CD14-positive monocyte (primary cell): ENCODE data around the gene RHO. TPM values are rescaled to one million over a fixed set of nuclear protein-coding genes. Genes with fewer than 3 reads are reported as not detected.

Source experiments
- DNase-seq, 3 donors: peaks; one replicate each; pipeline ENCODE4 v3.0.0-alpha.2; 2011 to 2022
- H2AFZ ChIP-seq: 2 replicates; pipeline ENCODE4 v1.6.0; 2012; ENCODE audit warnings: mild to moderate bottlenecking, low read depth, low read length, inconsistent platforms; ENCODE audit not compliant: insufficient read depth, poor library complexity, severe bottlenecking
- H3K27ac ChIP-seq, 2 donors: 1 replicate in 1 of 2; 2 replicates in 1 of 2; pipeline ENCODE4 v1.5.1; 2012 to 2013; ENCODE audit warnings: low read length in 2 of 2, control low read depth in 1 of 2, inconsistent platforms in 1 of 2, low read depth in 1 of 2, mild to moderate bottlenecking in 1 of 2
- H3K27me3 ChIP-seq, 2 donors: one replicate each; pipeline versions ENCODE4 v1.6.0 to v1.6.1; 2011 to 2013; ENCODE audit warnings: low read length in 2 of 2; ENCODE audit not compliant: control insufficient read depth in 2 of 2, insufficient read depth in 2 of 2
- H3K36me3 ChIP-seq, 2 donors: replicated peaks in 1 of 2; 1 replicate in 1 of 2; 2 replicates in 1 of 2; pipeline versions ENCODE4 v1.5.1 to v1.6.1; 2012 to 2013; ENCODE audit warnings: low read length in 2 of 2, control low read depth in 1 of 2, inconsistent platforms in 1 of 2, mild to moderate bottlenecking in 1 of 2; ENCODE audit not compliant: insufficient read depth in 2 of 2, control insufficient read depth in 1 of 2
- H3K4me1 ChIP-seq, 2 donors: 1 replicate in 1 of 2; 2 replicates in 1 of 2; pipeline versions ENCODE4 v1.5.1 to v1.6.1; 2012 to 2013; ENCODE audit warnings: low read length in 2 of 2, control low read depth in 1 of 2, inconsistent platforms in 1 of 2, mild to moderate bottlenecking in 1 of 2, moderate library complexity in 1 of 2; ENCODE audit not compliant: insufficient read depth in 2 of 2, control insufficient read depth in 1 of 2
- H3K4me2 ChIP-seq: replicated peaks from 2 replicates; pipeline ENCODE3; 2012; ENCODE audit warnings: low read length, moderate library complexity, mild to moderate bottlenecking; ENCODE audit not compliant: poor library complexity, severe bottlenecking; ENCODE audit errors: extremely low read depth
- H3K4me3 ChIP-seq, 3 experiments: fragments of 200-600 bp in 1 of 3; sonication (generic) in 1 of 3; replicated peaks in 1 of 3; 1 replicate in 2 of 3; 2 replicates in 1 of 3; pipeline ENCODE4 v1.5.1; 2011 to 2013; ENCODE audit warnings: low read length in 3 of 3, mild to moderate bottlenecking in 3 of 3, control low read depth in 2 of 3, low read depth in 2 of 3, inconsistent platforms in 1 of 3, moderate library complexity in 1 of 3
- H3K79me2 ChIP-seq: 2 replicates; pipeline ENCODE4 v1.6.0; 2012; ENCODE audit warnings: mild to moderate bottlenecking, control low read depth, inconsistent platforms, low read length, moderate library complexity; ENCODE audit not compliant: insufficient read depth
- H3K9ac ChIP-seq: 2 replicates; pipeline ENCODE4 v1.6.0; 2017; ENCODE audit warnings: low read length, mild to moderate bottlenecking; ENCODE audit not compliant: insufficient read depth, poor library complexity, severe bottlenecking
- H3K9me3 ChIP-seq, 2 donors: replicated peaks in 1 of 2; 1 replicate in 1 of 2; 2 replicates in 1 of 2; pipeline versions ENCODE4 v1.5.1 to v1.6.1; 2012 to 2013; ENCODE audit warnings: low read length in 2 of 2, control low read depth in 1 of 2; ENCODE audit not compliant: control insufficient read depth in 1 of 2, insufficient read depth in 1 of 2
- H4K20me1 ChIP-seq: 2 replicates; pipeline ENCODE4 v1.6.0; 2012; ENCODE audit warnings: mild to moderate bottlenecking, low read length, control low read depth, moderate library complexity; ENCODE audit not compliant: insufficient read depth
- H3K27ac Mint-ChIP-seq, 7 donors: one replicate each; pipeline ENCODE4 v1.8.0; 2020; ENCODE audit warnings: mild to moderate bottlenecking in 7 of 7, mixed read lengths in 7 of 7, moderate library complexity in 6 of 7, inconsistent platforms in 2 of 7
- H3K27me3 Mint-ChIP-seq, 3 donors: one replicate each; pipeline ENCODE4 v1.8.0; 2021 to 2022; ENCODE audit warnings: low read depth in 3 of 3, mild to moderate bottlenecking in 3 of 3, mixed read lengths in 3 of 3, moderate library complexity in 3 of 3, inconsistent platforms in 1 of 3
- H3K36me3 Mint-ChIP-seq, 2 donors: one replicate each; pipeline ENCODE4 v1.8.0; 2020; ENCODE audit warnings: mixed read lengths in 2 of 2, inconsistent platforms in 1 of 2, mild to moderate bottlenecking in 1 of 2
- H3K4me1 Mint-ChIP-seq: one replicate; pipeline ENCODE4 v1.8.0; 2020; ENCODE audit warnings: mild to moderate bottlenecking, mixed read lengths
- H3K4me3 Mint-ChIP-seq, 2 donors: one replicate each; pipeline ENCODE4 v1.8.0; 2020; ENCODE audit warnings: mild to moderate bottlenecking in 2 of 2, mixed read lengths in 2 of 2, moderate library complexity in 1 of 2
- H3K9me3 Mint-ChIP-seq, 7 donors: one replicate each; pipeline ENCODE4 v1.8.0; 2020 to 2022; ENCODE audit warnings: mixed read lengths in 7 of 7, mild to moderate bottlenecking in 6 of 7, moderate library complexity in 6 of 7, inconsistent platforms in 2 of 7
- CTCF ChIP-seq: fragments of 200-600 bp; IDR thresholded peaks from one replicate; pipeline ENCODE4 v1.8.0; 2022; ENCODE audit warnings: antibody characterized with exemption, mild to moderate bottlenecking
- WGBS: methylation state at CpG from one replicate; pipeline ENCODE4 v1.1.5; 2013; ENCODE audit warnings: missing lambda C conversion rate; ENCODE audit not compliant: insufficient coverage; 5-methylcytosine and 5-hydroxymethylcytosine counted together
- intact Hi-C, 2 donors: fragments of 100-400 bp; cut with micrococcal nuclease; formaldehyde crosslinking; loops; one replicate each; pipeline versions ENCODE4 v1.15.0 to v1.15.1; 2023
- polyA plus RNA-seq, 3 donors: library from polyadenylated mRNA; depleted of rRNA in 1 of 3; unstranded in 2 of 3; stranded (reverse) in 1 of 3; fragments of 300-500 nt in 2 of 3; fragments of >200 nt in 1 of 3; fragmentation: Illumina TruSeq in 2 of 3; gene quantifications; 1 replicate in 2 of 3; 2 replicates in 1 of 3; pipeline ENCODE4 v1.2.3, GENCODE V29; 2012 to 2021

Gene RHO
- polyA plus RNA-seq, 3 donors = 0.03 TPM; not detected in 2

GRCh38 chr3:129556358-129556695 is 27.9 kb downstream of the RHO start:
- Mint-ChIP-seq H3K4me3 (no peak overlapping the region), H3K9me3 (no peaks in the 10 kb centered on the region), H3K36me3 (peaks cover 50 to 59% of the 10 kb centered on the region in 2 donors), H3K27me3 (peaks cover 0 to 2% (median 0%) of the 10 kb centered on the region in 3 donors), H3K4me1 (peaks cover 34% of the 10 kb centered on the region), H3K27ac (peak overlapping the region in 1 of 7 donors; percentile 75)
- TF ChIP-seq CTCF = no peak
- H3K36me3 ChIP-seq = peaks cover 53 to 65% of the 10 kb centered on the region in 2 donors
- no peak for DNase-seq
- H3K9ac ChIP-seq = no peak overlapping the region
- H3K27me3 ChIP-seq = no peaks in the 10 kb centered on the region
- H3K27ac ChIP-seq = no peak overlapping the region
- H3K9me3 ChIP-seq = no peaks in the 10 kb centered on the region
- 96% methylated on average over 10 of the region's 15 CpGs for WGBS
- no peak overlapping the region for H3K4me2 ChIP-seq
- intact Hi-C loops = no loop called here
- H4K20me1 ChIP-seq = no peaks in the 10 kb centered on the region
- H2AFZ ChIP-seq = no peak overlapping the region
- peaks cover 20 to 27% of the 10 kb centered on the region in 2 donors for H3K4me1 ChIP-seq
- no peak overlapping the region for H3K4me3 ChIP-seq
- no peaks in the 10 kb centered on the region for H3K79me2 ChIP-seq

GRCh38 chr3:129556890-129557547 is 28.6 kb downstream of the RHO start:
- no peaks in the 10 kb centered on the region for H3K79me2 ChIP-seq
- no peak overlapping the region for H3K9ac ChIP-seq
- WGBS = 96% methylated on average over 27 of the region's 31 CpGs
- Mint-ChIP-seq H3K4me3 (no peak overlapping the region), H3K9me3 (no peaks in the 10 kb centered on the region), H3K36me3 (peaks cover 54 to 63% of the 10 kb centered on the region in 2 donors), H3K27ac (no peak overlapping the region), H3K4me1 (peaks cover 34% of the 10 kb centered on the region), H3K27me3 (peaks cover 0 to 2% (median 0%) of the 10 kb centered on the region in 3 donors)
- intact Hi-C loops = no loop called here
- H3K27me3 ChIP-seq = no peaks in the 10 kb centered on the region
- no peaks in the 10 kb centered on the region for H3K9me3 ChIP-seq
- H3K4me2 ChIP-seq = no peak overlapping the region
- no peak for DNase-seq
- H3K36me3 ChIP-seq = peaks cover 59 to 71% of the 10 kb centered on the region in 2 donors
- H2AFZ ChIP-seq = no peak overlapping the region
- TF ChIP-seq CTCF = no peak
- H3K27ac ChIP-seq = no peak overlapping the region
- H3K4me1 ChIP-seq = peaks cover 20 to 27% of the 10 kb centered on the region in 2 donors
- H3K4me3 ChIP-seq = no peak overlapping the region
- no peaks in the 10 kb centered on the region for H4K20me1 ChIP-seq
